Thyroid gland (tissue), 4 donors: Measurements from ENCODE around the gene EDIL3.

Experiments
- CTCF ChIP-seq, 6 experiments: fragments of 200-600 bp in 3 of 6; fragments of 450-650 bp in 3 of 6; sonication (generic) in 3 of 6; IDR thresholded peaks; one replicate each; pipeline ENCODE4 v1.5.1; 2016 to 2019; ENCODE audit warnings: antibody characterized with exemption in 6 of 6, mild to moderate bottlenecking in 2 of 6, inconsistent platforms in 1 of 6, moderate library complexity in 1 of 6
- POLR2A ChIP-seq, 2 donors: fragments of 450-650 bp; IDR thresholded peaks; one replicate each; pipeline ENCODE4 v1.6.1; 2017; ENCODE audit warnings: antibody characterized with exemption in 2 of 2, mild to moderate bottlenecking in 2 of 2, moderate library complexity in 1 of 2

- no peak for TF ChIP-seq CTCF (IDR thresholded peaks at IDR 0.05)
- no peak for TF ChIP-seq POLR2A (IDR thresholded peaks at IDR 0.05)
These were observed 412.4 kb downstream of the EDIL3 start for GRCh38 chr5:83972236-83972635.
